Endothelial cell of umbilical vein (primary cell): ENCODE data around the gene MAL.
A peak's percentile ranks its signal among the peaks of the same experiment; 100 is the strongest.

Experiments used
- CTCF ChIP-seq, 2 donors: IDR thresholded peaks; 1 replicate in 1 of 2; 2 replicates in 1 of 2; pipeline ENCODE4 v1.5.1; 2011; ENCODE audit warnings: low read length in 2 of 2, mild to moderate bottlenecking in 2 of 2, moderate library complexity in 2 of 2, control low read depth in 1 of 2, inconsistent platforms in 1 of 2, low read depth in 1 of 2; ENCODE audit not compliant: insufficient read depth in 1 of 2; ENCODE audit errors: extremely low read depth in 1 of 2
- EZH2 ChIP-seq: IDR thresholded peaks from 2 replicates; pipeline ENCODE4 v1.6.1; 2012; ENCODE audit warnings: borderline replicate concordance, low read depth, mild to moderate bottlenecking, moderate library complexity, low read length, inconsistent platforms; ENCODE audit not compliant: severe bottlenecking

- TF ChIP-seq EZH2 = no peak
- TF ChIP-seq CTCF (IDR thresholded peaks at IDR 0.05; ENCODE audit: extremely low read depth in 1 of 2, insufficient read depth in 1 of 2, low read depth in 1 of 2, low read length in 2 of 2) = peak; percentile 73 to 88
These were observed 2.9 kb upstream of the MAL start for GRCh38 chr2:95022309-95023221.
